GM11168 (cell line): ENCODE measurements around the gene LHX8.
"Not testable (repeated sequence)": the region's sequence is repeated elsewhere in the genome, so short reads cannot be mapped to it uniquely, and the experiment has no call there.

Source experiments
- in situ Hi-C: fragments of 300-500 bp; cut with MboI; formaldehyde crosslinking; loops from one replicate; pipeline ENCODE4 v1.12.0; 2022; ENCODE audit warnings: low sequenced_read_pairs; ENCODE audit not compliant: unreplicated experiment

Gene LHX8

DNA sequence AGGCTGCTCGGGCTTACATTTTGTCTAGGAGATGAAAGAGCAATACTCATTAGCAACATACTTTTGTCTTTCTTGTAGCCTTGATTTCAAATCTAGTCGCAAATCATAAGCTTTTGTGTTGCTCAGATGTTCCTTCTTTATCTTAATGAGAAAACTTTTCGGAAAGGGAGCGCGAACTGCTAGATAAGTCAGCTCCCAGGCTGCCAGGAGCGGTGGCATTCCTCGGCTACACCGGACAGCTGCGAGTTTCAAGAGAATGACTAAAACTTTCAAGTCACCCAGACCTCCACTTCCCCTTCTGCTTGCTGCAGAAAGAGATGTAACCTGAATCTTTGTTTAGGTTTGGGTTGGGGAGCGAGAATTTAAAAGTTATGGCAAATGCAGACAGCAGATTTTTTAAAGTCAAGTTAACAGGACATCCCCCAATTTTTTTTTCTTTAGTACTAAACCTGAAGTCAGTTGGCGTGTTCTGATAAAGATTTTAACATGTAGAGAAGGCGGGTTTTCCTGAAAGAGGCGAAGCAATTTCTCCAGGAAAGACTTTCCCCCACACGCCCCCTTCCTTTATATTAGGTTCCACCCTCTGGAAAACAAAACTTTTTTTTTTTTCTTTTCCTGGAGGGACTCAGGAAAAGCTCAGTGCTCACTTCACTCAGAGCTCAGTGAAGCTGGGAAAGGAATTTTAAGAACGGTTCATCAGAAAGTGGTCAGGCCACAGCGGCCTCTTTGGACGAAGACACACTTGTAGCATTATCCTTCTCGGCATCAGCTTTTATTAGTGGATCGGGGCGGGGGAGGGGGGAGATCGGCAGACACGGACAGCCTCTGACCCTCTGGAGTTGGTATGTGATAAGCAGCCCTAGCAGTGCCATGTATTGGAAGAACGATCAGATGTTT lies at the start of gene LHX8:
TSS of gene LHX8 (plus strand) at position 639 of the 897 bp plus-strand sequence. CDS start 2,227 bp downstream, outside the sequence.
- in situ Hi-C loops: no loop called here

DNA sequence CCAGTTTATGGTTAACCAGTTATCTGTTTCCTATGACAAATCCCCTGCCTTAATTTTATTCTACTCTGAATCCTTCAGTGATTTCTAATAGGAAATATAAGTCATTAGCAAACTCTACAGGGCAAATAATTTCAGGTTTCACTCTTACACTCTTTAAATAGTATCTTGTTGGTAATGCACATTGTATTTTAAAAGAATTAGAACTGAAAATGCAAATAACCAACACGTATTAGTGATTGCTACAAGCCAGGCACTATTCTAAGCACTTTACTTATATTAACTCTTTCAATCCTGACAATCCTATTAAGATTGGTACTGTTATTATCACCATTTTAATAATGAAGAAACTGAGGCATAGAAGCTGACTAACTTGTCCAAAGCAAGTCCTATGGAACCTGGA lies 48.3 kb upstream of the LHX8 start:
- in situ Hi-C loops: no loop called here

DNA sequence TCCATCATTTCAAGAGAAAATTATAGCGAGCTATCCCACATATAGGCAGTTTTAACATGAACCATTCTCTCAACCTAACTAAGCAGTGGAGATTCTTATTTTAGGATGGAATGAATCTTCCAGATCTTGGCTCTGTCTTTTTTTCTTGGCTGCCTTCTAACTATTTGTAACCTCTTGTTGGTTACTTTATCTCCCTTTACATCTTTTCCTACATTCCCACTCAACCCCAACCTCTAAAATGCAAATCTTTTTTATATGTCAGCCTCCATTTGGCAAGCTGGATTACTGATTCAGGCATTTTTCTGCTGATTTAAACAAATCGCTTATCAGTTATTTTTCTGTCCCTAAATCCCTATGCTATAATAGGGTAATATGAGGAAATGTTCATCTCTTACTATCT lies 46.9 kb upstream of the LHX8 start:
- in situ Hi-C loops: no loop called here

DNA sequence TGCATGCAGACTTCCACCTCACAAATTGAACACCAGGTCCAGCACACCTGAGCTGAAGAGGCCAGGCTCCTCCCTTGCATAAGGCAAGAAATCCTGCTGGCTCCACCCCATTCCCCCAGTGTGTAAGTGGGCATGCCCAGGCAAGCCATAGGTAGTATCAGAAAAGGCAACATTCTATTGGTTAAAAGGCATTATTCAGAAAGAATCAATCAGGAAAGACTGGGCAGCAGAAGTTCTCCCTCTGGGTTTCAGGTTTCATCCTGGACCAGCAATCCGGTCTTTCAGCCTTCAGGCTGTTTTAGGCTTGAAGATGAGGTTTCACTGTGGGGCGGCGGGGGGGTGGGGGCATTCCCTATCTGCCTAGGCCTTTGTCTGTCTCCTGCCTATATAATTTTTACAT lies 42.0 kb upstream of the LHX8 start:
- in situ Hi-C loops: no loop called here

DNA sequence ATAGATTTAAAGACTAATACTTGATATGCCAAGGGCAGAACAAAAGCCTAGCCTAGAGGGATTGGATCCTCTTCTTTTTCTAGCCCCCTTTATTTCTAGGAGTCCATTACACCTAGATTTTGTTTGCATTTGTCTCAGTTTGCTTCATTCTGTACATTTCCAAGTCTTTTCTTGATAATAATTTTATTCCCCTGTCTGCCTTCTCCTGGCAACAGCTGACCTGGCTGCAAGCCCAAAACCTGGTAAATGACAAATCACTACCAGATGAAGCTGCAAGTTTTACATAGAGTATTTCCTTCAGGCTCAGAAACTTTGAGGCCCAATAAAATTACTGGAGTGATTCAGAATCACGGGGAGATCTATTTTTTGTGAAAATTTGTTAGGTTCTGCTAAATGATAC lies 36.5 kb upstream of the LHX8 start:
- in situ Hi-C loops: no loop called here

DNA sequence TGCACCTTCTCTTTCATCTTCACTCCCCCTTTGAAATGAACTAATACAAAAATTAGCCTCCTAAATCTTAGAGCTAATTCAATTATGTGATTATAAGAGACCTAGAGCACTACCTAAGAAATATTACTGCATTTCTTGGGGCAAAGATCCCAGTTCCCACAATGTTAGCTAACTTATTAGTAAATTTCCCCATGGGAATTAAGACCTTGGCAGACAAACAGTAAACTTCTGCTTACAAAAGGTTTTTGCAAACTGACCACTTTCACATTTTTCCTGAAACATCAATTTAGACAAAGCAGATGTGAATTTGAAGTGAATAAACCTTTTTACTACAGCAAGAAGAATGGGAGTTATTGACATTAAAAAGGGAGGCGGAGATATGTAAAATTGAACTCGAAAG lies 34.6 kb upstream of the LHX8 start:
- in situ Hi-C loops: no loop called here

DNA sequence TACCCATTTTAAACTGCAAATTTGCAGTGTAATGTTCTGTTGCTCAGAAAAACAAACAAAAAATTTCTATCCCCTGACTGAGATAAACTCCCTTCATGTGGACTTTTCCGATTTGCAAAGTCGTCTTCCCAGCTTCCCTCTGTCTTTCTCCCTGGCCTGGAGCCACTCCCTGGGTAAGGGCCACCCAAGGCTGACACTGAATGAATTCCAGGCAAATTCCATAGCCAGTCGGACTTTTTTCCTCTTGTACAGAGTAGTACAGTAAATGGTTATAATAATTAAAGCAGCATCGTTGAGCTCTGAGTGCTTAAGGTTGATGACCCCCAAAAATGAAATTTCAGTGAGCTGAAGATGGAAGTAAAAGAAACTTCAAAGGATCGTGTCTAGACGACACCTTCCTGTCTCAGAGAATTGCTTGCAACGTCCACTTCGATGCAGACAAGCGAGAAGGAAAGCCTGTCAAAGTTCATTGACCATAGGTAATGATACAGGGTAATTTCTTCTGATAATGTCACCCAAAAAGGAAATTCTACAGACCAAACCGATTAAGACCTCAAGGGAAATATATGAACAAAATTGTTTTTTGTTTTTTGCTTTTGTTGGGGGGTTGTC lies 33.6 kb upstream of the LHX8 start:
- in situ Hi-C loops: no loop called here

DNA sequence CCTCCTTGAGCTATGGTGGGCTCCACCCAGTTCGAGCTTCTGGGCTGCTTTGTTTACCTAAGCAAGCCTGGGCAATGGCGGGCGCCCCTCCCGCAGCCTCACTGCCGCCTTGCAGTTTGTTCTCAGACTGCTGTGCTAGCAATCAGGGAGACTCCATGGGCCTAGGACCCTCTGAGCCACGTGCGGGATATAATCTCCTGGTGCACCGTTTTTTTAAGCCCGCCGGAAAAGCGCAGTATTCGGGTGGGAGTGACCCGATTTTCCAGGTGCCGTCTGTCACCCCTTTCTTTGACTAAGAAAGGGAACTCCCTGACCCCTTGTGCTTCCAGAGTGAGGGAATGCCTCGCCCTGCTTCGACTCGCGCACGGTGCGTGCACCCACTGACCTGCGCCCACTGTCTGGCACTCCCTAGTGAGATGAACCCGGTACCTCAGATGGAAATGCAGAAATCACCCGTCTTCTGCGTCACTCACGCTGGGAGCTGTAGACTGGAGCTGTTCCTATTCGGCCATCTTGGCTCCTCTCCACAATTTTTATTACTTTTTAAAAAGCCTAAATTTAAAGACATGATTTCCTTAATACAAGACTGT lies 21.7 kb upstream of the LHX8 start:
- in situ Hi-C loops: not testable (repeated sequence)

DNA sequence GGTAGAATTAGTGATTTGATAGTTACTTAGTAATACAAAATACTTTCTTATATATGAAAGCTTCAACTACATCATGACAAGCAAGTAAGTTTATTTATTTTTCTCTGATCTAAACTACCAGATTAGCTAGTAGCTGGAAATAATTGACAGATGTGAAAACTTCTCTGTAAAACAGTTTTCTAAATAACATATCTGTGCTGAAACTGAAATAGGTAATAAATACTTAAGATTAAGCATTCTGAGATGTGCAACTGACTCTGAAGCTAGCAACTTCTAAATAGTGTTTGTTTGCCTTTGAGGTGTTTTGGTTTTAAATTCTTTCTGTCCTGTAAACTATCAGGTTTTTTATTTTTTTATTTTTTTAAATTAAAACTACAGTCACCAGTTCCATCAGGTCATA lies 18.5 kb upstream of the LHX8 start:
- in situ Hi-C loops: no loop called here

DNA sequence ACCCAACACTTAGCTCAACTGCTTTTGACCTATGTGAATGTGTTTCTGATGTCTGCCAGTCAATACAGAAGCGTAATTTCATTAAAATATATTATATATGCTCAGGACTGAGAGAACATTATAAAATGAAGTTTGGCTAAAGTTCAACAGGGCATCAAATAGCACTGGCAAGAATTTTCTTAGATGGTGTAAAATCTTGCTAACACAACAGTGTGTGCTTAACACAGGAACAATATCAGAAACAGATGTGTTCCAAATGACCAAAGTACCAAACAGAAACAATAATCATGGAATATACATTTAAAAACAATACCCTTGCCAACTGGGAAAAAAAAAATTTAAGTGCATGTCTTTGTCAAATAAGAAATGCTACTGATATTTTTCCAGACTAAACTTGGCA lies 10.4 kb upstream of the LHX8 start:
- in situ Hi-C loops: no loop called here

DNA sequence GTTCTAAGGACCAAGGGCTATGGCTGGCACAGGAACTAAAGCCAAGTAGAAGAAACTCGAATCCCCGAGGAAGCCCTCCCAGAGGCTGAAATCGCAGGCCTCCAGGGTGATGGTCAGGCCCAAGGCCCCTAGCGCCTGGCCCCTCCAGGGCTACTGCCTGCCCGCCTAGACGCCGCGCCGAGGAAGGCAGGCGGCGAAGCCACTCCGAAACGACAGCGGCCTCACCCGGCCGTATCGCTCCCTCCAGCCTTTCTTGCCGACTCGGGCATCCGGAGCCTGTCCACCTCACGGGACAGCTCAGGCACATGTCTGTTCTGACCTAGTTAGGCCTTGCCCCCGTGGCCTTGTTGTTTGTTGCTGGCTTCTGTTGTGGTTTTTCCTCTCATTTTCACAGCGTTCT lies 9.7 kb upstream of the LHX8 start:
- in situ Hi-C loops: no loop called here

DNA sequence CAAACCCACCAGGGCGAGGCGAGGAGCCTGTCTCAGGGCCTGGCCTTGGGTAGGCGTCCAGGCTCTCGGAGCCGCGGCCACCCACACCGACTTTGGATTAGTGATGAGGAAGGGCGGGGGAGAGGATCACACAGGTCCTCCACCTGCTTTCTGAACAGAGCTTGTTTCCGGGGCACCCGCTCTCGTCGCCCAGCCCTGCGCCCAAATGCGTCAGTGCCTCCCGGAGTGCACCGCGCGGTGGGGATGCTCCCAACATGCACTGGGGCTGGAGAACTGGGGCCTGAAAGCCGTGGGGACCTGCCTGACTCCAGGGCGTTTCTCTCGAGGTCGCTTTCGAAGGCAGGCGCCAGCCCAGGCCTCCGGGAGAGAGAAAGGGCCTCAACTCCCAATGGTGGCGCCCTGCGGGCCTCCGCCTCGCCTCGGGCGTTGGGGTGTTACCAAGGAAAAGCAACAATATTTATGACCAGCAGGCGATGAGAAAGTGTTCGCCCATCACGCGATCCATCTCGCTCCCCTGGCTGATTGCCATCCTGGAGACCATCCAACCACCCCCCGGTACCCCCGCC lies 8.9 kb upstream of the LHX8 start:
- in situ Hi-C loops: no loop called here

DNA sequence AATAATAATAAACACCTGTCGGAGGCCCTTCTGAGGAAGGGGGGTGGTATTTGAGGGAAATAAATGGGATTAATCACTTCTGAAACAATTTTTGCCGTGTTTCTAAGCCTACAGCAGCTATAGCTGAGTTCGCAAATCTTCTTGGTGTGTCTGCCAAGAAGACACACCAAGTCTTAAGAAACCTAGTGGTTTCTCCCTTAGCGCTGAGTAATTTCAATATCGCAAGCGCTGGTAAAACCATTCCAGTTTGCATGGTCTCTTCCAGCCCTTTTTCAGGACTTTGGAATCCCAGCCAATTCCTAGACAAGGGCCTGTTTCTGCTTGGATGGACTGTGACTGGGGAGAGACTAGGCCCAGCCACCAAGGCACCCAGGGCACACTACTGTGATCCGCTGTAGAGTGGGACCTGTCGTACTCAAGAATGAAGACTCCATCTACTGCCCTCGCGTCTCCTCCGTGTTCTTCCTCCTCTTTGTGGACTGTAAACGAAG lies 7.5 kb upstream of the LHX8 start:
- in situ Hi-C loops: no loop called here

DNA sequence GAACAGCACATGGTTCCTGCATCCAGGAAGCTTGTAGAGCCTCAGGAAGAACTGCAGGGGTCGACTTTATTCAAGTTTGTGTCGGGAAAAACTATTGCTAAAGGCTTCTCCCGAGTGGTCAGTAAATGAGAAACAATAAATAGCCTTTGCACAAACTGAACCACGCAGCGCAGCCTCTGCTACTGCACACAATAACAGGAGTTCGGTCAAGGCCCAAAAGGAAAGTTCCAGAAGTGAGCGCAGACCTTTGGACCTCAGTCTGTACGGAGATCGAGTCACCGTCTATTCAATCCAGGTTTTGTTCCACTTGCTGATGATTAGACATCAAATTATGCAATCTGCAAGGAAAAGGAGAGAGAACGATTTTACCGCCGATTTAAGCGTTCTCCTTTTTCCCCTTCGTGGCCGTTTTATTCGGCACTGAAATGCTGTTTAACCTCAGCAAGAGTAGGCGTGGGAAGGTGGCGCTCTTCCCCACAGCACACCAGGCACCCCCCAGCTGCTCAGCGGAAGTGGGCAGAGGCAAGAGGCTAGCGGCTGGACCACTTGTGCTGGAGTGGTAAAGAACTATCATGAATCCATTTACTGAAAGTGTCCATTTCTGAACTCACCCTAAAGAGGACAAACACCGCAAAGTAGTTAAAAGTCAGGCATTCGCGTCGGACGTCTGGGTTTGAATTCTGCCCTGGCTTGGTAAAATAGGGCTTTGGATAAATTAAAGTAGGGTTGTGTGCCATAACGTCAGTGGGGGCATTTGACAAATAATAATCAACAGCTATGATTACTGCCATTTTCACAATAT lies 6.1 kb upstream of the LHX8 start:
- in situ Hi-C loops: no loop called here

DNA sequence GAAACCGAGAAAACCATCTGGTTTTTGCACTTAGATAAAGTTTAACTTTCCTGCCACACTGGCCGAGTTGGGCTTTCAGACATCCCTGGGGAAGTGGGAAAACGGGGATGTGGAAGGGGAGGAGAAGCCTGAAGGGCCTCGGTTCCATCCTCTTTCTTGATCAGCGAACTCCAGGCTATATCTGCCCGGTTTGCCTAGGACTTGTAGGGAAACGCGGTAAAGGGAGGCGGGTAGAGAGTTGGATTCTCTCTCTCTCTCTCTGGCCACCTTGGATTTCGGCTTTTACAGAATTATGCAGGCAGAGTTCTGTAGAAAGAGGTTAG lies 4.6 kb upstream of the LHX8 start:
- in situ Hi-C loops: no loop called here

DNA sequence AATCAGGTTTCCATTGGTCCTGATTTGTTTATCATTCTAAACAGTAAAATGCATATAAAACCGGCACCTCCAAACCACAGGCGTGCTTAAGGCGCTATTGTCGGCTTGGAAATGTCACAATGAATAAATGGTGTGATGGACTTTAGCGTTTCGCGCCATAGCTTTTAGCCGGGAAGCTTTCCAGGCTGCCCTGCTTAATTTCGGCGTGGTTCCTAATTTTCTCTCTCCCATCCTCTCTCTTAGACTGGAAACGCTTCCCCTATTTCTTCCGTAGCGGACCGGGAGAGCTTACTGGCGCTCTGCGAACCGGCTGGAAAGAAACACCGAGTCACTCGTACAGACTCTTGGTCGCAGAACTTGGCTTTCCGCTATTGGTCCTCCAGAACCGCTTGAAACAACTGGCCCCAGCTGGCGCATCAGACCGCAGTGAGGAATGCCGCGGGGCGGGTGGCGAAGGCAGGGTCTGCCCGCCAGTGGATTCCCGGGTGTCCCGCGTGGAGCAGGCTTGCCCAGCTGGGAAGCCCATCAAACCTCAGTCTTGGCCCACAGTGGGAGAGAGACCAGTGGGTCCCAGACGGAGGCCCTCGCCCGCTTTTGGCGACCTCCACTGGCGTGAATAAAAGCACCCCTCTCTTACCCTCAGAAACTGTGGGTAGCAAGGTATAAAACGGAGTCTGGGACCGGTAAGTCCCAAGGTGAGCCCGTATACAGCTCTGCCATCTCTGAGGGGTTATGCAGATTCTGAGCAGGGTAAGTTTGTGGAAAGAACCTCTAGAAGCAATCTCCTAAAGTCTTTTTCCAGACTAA lies 4.0 kb upstream of the LHX8 start:
- in situ Hi-C loops: no loop called here

DNA sequence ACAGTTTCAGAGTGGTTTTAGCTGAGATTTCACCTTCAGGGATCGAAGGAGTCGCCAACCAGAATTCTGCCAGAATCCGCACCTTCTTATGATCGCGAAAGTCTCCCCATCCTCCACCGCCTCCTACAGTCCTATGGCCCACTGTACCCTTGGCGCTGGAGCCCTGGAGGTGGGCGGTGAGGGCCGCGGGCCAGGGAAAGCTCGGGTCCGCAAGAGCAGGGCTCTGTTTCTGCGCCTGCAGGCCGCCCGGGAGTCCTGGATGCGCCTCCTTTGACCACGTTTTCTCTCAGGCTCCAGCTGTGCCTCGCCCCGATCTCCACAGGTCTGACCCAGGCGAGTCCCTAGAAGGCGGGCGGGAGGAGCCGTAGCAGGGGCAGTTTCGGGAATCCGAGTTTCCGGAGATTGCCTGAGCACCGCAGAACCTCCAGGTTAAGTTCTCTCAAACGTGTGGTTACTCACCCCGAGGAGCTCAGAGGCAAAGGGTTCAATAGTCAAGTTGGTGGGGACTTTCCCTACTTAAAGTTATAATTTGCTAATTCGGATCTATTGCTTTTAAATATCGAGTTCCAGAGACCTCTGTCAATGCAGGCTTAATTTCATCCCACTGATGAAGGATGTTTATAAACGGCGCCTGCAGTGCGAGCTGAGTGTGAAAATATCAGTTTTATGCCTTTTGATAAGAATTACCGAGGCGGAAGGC lies 3.2 kb upstream of the LHX8 start:
- in situ Hi-C loops: no loop called here

DNA sequence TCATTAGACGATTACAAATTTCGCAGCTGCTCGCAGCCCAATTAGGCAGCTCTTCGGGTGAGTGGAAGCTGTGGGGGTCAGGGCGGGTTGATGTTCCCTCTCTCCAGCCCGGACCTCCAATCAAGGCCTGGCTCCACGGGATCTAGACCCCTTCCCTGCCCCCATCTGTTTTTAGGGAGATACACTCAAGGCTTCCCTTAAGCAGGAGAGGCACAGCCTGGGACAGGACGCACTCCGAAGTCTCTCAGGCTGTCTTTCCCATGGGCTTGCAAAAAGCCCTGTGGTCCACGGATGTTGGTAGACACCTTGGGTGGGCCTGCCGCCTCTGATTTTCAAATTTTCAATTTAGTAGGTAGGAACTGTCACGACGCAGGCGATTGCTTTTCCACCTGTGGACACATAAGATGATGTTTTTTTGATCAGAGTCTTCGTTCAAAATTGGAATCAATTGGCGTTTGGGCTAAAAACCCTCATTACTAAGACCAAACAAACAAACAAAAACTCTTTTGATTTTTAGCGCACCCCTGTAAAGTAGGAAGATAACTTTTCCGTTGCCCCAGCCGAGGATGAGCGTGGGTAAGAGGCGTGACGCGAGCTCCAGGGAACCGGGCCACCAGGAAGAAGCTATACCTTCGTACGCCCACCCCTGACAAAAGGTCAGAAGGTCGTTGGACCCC lies 2.5 kb upstream of the LHX8 start:
- in situ Hi-C loops: no loop called here
